Neural cell (in vitro differentiated cells): ENCODE results near the gene CAVIN1.
"Not testable (repeated sequence)": the region's sequence is repeated elsewhere in the genome, so short reads cannot be mapped to it uniquely, and the experiment has no call there.

ENCODE experiments used
- CTCF ChIP-seq: fragments of 450-650 bp; IDR thresholded peaks from 2 replicates; pipeline ENCODE4 v1.5.1; 2014; ENCODE audit warnings: antibody characterized with exemption, mild to moderate bottlenecking, moderate library complexity; ENCODE audit not compliant: poor library complexity, severe bottlenecking
- EP300 ChIP-seq: fragments of 450-650 bp; conservative IDR thresholded peaks from 2 replicates; pipeline ENCODE4 v1.6.1; 2014; ENCODE audit warnings: antibody characterized with exemption, mild to moderate bottlenecking, moderate library complexity; ENCODE audit not compliant: poor library complexity, severe bottlenecking
- EZH2 ChIP-seq: fragments of 200-600, 300-800 bp; shearing (Covaris generic), sonication (generic); IDR thresholded peaks from 2 replicates; pipeline ENCODE4 v1.6.1; 2014; ENCODE audit warnings: antibody characterized with exemption, low read length, borderline replicate concordance, mild to moderate bottlenecking; ENCODE audit not compliant: insufficient read depth, poor library complexity, severe bottlenecking
- POLR2AphosphoS5 ChIP-seq: IDR thresholded peaks from 2 replicates; pipeline ENCODE4 v1.6.1; 2012
- RAD21 ChIP-seq: fragments of 450-650 bp; conservative IDR thresholded peaks from 2 replicates; pipeline ENCODE4 v1.6.1; 2014; ENCODE audit warnings: antibody characterized with exemption, mild to moderate bottlenecking, moderate library complexity
- SMC3 ChIP-seq: fragments of 450-650 bp; conservative IDR thresholded peaks from 2 replicates; pipeline ENCODE4 v1.6.1; 2014; ENCODE audit warnings: antibody characterized with exemption, mild to moderate bottlenecking, moderate library complexity; ENCODE audit not compliant: poor library complexity
- TAF1 ChIP-seq: IDR thresholded peaks from 2 replicates; pipeline ENCODE4 v1.6.1; 2012; ENCODE audit warnings: low read depth

DNA sequence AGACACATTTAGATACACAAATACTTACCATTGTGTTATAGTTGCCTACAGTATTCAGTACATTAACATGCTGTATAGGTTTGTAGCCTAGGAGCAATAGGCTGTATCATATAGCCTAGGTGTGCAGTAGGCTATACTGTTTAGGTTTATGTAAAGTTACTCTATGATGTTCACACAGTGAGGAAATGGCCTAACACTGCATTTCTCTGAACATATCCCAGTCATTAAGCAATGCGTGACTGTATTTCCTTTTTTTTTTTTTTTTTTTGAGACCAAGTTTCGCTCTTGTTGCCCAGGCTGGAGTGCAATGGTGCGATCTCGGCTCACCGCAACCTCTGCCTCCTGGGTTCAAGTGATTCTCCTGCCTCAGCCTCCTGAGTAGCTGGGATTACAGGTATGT lies 5.1 kb downstream of the CAVIN1 start:
- not testable (repeated sequence) for TF ChIP-seq EZH2, CTCF, EP300, SMC3, RAD21, TAF1, POLR2AphosphoS5
